NCI-H128 (cell line): ENCODE data around the gene EGR1.
A peak's percentile ranks its signal among the peaks of the same experiment; 100 is the strongest.

Experiments
- DNase-seq: peaks from one replicate; lab custom pipeline; 2025; ENCODE audit not compliant: unreplicated experiment; lab: John Stamatoyannopoulos, UW

The EGR1 gene

DNA sequence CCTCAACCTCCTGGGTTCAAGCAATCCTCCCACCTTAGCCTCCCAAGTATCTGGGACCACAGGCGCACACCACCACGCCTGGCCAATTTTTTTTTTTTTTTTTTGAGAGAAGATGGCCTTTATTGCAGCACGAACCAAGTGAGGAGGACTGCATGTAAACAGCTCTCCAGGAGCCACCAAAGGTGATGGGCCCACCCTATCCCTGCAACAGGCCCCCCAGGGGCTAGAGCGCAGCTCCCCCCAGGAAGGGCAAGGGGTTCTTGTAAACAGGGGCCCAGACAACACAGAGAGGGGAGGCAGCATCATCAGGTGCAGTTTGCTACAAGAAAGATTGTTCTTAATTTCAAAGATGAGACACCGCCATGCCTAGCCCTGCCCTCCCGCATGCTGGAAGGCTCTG lies 12.6 kb upstream of the EGR1 start:
- no peak for DNase-seq

DNA sequence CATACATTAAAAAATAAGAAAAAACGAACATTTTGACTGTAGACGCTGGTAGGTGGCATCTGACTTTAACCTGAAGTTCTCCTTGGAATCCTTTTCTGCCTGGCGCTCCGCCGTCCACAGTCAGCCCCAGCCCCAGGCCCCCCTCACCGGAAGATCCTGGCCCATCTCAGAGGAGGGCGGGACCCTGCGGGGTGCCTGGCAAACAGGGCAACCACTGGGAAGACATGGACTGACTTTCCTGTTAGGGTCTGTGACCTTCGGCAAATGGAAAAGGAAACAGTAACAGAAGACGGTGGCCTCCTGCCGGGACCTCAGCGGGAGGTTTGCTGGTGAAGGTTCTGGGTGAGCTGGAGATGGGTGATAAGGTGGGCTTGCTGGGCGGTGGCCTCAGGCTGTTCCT lies 11.7 kb upstream of the EGR1 start:
- no peak for DNase-seq

DNA sequence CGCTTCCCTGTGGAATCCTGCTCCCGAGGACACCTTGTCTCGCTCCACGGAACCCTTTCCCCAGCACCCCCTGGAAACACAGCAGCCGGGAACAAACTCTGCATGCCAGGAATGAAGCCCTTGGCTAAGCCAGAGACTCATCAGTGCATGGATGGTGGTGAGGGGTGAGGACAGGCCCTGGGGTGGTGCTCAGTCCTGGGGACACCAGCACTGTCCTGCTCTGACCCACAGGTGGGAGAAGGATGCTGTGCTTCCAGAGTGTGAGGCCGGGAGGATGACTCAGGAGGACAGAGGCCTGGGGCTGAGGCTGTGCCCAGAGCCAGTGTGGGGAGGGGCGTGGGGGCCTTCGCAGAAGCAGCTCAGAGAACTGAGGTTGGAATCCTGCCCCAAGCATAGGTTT lies 11.2 kb upstream of the EGR1 start:
- DNase-seq = no peak

DNA sequence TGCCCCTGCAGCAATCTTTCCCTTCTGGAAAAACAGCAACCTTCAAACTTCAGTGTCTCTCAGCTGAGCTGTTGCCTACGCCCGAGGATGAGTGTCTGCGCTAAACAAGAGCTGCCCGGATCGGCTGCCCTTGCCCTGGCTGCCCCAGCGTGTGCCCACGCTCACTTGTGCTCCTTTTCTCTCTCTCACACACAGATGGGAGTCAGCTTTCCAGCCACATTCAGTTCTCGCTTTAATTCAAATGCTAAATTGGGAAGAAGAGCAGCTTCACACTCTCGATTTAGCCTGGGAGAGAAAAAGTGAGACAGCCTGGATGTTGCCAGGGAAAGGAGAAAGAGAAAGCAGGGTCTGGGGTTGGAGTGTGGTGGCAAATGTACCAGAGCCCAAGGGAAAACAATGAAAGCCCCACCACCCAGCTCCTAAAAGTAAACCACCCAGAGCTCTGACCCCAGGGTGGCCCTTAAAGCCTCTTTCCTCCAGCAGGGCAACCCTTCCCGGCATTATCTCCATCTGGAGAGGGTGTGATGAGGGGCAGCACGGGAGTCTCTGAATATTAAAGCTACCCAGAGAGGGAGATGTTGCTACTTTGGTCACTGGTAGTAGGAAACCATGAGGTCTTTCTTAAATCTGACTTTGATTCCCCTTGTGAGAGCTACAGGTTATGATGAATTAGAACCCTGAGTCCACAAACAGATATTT lies 9.9 kb upstream of the EGR1 start:
- no peak for DNase-seq

DNA sequence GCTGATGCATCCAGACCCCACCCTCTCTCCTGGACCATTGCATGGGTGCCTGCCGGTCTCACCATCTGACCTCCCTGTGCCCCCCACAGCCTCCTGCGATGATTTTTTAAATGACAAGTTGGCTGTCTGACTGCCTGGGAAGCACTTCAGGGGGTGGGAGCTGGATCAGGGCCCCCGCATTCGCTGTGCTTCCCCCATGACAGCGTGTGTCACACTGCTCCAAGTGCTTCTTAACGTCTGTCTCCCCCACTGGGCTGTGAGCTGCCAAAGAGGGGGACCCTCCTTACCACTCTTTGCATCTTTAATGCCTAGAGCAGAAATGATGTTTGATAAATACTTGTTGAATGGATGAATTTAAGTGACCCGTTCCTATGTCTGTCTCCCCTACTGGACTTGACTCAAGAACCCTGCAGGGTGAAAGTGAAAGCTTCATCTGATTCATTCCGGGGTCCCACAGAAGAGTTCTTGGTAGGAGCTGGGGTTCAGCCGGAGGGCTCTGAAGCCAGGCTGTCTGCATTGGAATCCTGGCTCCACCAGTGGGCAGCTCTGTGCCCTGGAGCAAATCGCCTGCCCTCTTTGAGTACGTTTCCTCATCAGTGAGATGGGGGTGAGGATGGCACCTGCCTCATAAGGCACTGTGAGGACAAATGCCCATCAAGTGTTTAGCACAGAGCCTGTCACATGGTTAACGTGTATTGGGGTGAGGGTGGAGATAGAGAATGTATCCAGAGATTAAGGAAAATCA lies 7.6 kb upstream of the EGR1 start:
- DNase-seq = no peak

DNA sequence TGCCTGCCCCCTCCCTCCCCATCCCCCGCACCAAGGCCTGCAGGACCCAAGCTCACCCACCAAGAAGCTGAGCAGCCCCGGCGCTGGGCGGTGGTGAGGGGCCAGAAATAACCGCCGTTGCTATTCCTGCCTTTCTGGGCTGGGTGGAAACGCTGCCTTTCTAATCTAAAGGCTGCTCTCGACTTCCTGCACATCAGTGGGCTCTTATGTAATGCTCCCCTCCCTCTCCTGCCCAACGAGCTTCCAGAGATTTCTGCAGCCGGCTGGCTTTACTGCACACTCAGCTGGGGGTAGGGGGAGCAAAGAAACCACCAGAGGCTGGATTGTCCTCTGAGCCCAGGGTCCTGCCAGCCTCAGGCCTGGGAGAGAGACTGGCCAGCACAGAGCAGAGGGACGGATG lies 6.9 kb upstream of the EGR1 start:
- DNase-seq = no peak

DNA sequence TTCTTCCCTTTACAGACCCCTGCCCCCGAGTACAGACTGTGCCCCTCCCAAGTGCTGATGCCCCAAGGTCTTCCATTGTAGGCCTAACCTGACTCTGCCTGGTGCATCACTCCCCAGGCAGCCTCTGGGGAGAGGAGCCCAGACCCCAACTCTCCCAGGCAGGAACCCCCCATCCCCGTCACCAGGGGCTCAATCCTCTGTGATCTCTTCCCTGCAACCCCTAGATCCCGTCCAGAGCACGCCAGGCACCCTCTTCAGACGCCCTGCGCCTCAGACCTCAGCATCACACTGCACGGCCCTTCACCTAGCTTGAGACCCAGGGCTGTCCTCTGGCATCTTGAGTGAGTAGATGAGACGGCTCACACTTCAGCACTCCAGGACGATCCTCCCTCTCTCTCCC lies 6.4 kb upstream of the EGR1 start:
- no peak for DNase-seq

DNA sequence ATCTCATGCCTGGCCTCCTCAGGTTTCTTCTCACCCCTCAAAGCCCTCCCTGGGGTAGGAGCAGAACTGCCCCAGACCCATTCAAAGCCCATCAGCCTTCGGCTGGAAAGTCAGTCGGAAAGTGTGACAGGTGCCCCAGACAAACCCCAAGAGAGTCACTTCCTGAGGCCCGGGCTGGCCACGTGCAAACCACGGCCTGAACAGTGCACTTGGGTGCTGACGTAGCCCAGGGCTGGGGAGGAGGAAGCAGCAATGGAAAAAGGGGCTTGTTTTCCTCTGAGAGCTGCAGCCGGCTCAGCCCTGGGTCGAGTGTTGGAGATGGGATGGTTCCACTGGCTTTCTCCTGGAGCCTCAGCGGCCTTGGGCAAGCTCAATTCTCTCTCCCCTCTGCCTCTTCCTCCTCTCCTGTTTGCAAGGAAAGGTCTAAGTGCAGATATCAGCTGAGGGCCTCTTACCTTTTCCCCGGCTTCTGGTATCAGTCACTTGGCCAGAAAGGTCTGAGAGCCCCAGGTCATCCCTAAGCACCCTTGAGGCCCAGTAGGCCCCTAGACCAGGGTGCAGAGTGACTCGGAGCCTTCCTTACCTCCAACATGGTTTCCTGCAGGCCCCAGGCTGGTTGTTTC lies 5.9 kb upstream of the EGR1 start:
- no peak for DNase-seq

DNA sequence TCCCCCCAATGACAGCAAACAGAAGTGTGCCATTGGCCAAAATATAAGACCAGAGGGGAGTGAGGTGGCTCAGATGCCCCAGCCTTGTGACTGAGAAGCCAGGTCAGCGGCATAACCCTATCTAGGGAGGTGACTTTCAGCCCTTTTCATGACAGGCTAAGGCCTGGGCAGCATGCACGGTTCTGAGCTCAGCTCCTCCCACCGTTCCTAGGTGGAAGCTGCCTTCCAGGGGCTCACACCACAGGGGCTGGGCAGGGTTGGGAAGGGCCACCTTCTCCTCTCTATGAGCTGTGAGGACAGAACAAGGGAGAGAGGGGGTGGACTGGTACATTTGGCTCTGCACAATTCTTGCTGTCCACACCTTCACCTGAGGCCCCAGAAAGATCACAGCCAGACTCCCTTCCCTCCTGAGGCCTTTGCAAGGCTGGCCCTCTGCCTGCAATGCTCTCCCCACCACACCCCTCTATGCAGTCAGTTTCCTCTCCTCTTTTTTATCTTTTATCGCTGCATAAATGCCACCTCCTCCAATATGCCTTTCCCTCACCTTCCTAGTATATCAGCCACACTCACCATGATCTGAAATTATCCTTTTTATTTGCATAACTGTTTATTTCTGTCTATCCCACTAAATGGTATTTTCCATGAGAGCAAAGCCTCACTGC lies 5.1 kb upstream of the EGR1 start:
- no peak for DNase-seq

DNA sequence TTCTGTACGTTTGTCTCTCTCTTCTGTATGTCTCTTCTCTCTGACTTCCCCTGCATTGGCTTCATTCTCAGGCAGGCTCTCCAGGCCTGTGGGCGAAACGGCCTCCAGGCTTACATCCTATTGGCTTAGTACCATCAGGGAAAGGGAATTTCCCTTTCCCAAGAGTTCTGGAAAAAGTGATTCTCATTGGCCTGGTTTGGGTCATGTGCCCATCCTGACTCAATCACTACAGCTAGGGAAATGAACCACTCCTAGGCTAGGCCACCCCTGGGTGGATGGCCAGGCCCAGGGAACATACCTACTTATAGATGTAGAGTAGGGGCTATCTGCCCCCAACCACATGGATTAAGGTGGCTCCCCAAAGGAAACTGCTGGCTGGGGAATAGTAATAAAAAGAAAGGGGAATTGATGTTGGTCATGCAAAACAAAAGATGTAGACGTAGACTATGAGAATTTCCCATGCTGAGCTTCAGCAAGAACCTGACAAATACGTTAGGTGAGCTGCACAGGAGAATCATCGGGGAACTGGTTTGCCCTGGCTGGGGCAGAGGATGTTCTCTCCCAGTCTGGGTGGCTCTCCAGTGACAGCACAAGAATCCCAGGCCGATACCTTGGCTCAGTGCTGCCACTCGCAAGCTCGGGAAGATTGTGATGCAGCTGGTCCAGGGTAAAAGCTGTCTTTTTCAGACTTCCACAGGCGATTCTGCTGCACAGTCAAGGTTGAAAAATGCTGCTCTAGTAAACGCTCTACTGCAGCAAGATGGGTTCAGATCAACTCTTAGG lies 3.7 kb upstream of the EGR1 start:
- no peak for DNase-seq

DNA sequence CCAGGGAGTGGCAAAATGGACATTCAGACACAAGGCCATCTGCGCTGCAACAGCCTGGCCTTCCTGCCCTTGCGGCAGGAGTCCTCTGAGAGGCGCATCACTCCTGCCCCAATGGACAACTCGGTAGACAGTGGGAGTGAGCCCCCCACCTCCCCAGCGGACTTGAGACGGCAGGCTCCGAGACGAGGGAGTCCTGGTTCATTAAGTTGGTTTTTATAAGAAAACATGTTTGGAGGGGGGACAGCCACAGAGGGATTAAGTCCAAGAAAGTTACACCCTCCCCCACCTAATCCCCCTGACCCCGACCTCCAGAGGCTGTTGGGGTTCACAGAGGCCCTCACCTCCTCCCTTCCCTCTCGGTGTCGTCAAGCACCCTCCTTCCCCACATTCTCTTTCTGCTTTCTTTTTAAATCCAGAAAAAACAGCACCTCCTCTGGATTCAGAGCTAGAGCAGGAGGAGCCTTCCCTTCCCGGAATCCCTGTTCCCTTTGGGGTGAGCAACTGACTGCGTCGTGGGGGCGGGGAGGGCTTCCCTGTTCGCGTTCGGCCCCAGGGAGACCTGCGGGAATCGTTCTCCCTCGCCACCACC lies 1.8 kb upstream of the EGR1 start:
- DNase-seq = no peak

DNA sequence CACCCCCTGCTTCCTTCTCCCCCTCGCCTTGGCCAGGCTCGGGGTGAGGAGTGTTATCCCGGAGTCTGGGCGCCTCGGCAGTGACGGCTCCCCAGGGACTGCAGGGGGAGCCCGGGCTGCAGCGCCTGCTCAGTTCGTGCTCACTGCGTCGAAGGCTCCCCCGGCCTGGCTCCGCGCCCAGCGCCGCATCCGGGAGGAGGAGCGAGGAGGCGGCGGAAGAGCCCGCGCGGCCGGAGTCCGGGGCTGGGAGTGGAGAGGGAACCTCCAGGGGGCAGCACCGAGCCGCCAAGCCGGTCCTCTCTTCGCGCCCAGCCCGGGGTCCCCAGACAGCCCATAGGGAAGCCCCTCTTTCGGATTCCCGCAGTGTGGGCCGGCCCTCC lies 1.3 kb upstream of the EGR1 start:
- DNase-seq = peak; percentile 80

DNA sequence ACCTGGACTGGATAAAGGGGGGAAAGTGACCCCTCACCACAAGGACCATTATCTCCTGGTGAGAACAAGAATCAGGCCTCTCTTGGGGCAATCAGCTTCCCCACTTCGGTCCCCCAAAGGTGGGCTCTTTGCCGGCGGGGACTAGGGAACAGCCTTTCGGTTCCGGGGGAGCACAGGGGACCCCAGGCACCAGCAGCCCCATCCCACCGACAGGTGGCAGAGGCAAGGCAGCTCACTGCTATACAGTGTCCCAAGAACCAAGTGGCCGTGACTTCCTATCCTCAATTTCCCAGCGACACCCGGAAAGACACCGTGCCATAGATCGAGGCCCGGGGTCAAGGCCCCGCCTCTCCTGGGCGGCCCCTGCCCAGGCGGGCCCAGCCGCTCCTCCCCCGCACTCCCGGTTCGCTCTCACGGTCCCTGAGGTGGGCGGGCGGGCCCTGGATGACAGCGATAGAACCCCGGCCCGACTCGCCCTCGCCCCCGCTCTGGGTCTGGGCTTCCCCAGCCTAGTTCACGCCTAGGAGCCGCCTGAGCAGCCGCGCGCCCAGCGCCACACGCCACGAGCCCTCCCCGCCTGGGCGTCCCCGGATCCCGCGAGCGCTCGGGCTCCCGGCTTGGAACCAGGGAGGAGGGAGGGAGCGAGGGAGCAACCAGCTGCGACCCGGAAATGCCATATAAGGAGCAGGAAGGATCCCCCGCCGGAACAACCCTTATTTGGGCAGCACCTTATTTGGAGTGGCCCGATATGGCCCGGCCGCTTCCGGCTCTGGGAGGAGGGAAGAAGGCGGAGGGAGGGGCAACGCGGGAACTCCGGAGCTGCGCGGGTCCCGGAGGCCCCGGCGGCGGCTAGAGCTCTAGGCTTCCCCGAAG lies 655 bp upstream of the EGR1 start:
- DNase-seq = peak; percentile 87

DNA sequence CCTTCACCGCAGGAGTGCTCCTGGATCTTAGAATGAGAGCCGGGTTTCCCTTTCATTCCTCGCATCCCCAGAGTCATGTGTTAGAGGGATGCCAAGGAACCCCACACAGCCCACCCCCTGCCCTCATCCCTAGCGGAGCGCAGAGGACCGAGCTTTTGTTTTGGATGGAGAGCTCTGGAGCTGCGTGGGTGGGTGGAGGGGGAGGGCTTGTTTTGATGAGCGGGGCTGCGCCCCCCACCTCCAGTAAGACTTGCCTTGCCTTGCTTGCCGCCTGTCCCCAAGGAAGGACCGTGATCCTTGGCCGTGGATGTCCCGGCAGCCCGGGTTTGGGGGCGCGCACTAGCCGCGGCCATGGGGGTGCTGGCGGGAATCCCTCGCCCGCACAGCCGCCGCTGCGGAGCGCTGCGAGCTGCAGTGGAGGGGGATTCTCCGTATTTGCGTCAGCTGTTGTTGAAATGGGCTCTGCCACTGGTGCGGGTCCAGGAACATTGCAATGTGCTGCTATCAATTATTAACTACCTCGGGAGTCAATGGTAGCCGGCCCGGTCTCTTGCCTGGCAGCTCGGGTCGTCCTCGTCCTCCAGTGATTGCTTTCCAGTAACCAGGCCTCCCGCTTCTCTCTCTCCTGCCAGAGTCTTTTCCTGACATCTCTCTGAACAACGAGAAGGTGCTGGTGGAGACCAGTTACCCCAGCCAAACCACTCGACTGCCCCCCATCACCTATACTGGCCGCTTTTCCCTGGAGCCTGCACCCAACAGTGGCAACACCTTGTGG lies 1.0 kb downstream of the EGR1 start:
- DNase-seq = no peak

DNA sequence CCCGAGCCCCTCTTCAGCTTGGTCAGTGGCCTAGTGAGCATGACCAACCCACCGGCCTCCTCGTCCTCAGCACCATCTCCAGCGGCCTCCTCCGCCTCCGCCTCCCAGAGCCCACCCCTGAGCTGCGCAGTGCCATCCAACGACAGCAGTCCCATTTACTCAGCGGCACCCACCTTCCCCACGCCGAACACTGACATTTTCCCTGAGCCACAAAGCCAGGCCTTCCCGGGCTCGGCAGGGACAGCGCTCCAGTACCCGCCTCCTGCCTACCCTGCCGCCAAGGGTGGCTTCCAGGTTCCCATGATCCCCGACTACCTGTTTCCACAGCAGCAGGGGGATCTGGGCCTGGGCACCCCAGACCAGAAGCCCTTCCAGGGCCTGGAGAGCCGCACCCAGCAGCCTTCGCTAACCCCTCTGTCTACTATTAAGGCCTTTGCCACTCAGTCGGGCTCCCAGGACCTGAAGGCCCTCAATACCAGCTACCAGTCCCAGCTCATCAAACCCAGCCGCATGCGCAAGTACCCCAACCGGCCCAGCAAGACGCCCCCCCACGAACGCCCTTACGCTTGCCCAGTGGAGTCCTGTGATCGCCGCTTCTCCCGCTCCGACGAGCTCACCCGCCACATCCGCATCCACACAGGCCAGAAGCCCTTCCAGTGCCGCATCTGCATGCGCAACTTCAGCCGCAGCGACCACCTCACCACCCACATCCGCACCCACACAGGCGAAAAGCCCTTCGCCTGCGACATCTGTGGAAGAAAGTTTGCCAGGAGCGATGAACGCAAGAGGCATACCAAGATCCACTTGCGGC lies 1.8 kb downstream of the EGR1 start:
- DNase-seq = no peak

DNA sequence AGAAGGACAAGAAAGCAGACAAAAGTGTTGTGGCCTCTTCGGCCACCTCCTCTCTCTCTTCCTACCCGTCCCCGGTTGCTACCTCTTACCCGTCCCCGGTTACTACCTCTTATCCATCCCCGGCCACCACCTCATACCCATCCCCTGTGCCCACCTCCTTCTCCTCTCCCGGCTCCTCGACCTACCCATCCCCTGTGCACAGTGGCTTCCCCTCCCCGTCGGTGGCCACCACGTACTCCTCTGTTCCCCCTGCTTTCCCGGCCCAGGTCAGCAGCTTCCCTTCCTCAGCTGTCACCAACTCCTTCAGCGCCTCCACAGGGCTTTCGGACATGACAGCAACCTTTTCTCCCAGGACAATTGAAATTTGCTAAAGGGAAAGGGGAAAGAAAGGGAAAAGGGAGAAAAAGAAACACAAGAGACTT lies 2.4 kb downstream of the EGR1 start:
- DNase-seq = no peak

DNA sequence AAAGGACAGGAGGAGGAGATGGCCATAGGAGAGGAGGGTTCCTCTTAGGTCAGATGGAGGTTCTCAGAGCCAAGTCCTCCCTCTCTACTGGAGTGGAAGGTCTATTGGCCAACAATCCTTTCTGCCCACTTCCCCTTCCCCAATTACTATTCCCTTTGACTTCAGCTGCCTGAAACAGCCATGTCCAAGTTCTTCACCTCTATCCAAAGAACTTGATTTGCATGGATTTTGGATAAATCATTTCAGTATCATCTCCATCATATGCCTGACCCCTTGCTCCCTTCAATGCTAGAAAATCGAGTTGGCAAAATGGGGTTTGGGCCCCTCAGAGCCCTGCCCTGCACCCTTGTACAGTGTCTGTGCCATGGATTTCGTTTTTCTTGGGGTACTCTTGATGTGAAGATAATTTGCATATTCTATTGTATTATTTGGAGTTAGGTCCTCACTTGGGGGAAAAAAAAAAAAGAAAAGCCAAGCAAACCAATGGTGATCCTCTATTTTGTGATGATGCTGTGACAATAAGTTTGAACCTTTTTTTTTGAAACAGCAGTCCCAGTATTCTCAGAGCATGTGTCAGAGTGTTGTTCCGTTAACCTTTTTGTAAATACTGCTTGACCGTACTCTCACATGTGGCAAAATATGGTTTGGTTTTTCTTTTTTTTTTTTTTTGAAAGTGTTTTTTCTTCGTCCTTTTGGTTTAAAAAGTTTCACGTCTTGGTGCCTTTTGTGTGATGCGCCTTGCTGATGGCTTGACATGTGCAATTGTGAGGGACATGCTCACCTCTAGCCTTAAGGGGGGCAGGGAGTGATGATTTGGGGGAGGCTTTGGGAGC lies 3.1 kb downstream of the EGR1 start:
- DNase-seq = no peak
